SK-N-SH (cell line): ENCODE results near the gene CADM2. TPM values are rescaled to one million over a fixed set of nuclear protein-coding genes. Genes with fewer than 3 reads are reported as not detected.

Source experiments
- CTCF ChIA-PET: fragments of 300-600, 350-600 bp; formaldehyde crosslinking; extraction: SDS; loops from one replicate; lab custom pipeline; 2021; lab: Yijun Ruan, JAX
- POLR2A ChIA-PET: fragments of 350-600 bp; sonication (Branson Sonifier 250); formaldehyde crosslinking; extraction: SDS; loops from one replicate; lab custom pipeline; 2020; ENCODE audit warnings: antibody characterized with exemption, inconsistent platforms; lab: Yijun Ruan, JAX
- DNase-seq: peaks from one replicate; pipeline ENCODE4 v3.0.0; 2012
- H2AFZ ChIP-seq: fragments of 200-600 bp; sonication (generic); 2 replicates; pipeline ENCODE4 v1.8.1; 2016; ENCODE audit warnings: antibody characterized with exemption, mild to moderate bottlenecking, low read depth
- H3F3A ChIP-seq: fragments of 200-600 bp; sonication (generic); replicated peaks from 2 replicates; pipeline ENCODE3; 2016; ENCODE audit warnings: antibody characterized with exemption, mild to moderate bottlenecking; ENCODE audit not compliant: insufficient read depth
- H3K27ac ChIP-seq, 2 experiments: fragments of 200-500 bp in 1 of 2; fragments of 200-600 bp in 1 of 2; sonication (Bioruptor generic) in 1 of 2; sonication (generic), shearing (Covaris generic) in 1 of 2; 2 replicates each; pipeline versions ENCODE4 v1.5.1 to v1.6.1; 2014 to 2016; ENCODE audit warnings: low read depth in 2 of 2, inconsistent platforms in 1 of 2, low read length in 1 of 2, mild to moderate bottlenecking in 1 of 2, mixed read lengths in 1 of 2
- H3K27me3 ChIP-seq: fragments of 200-600 bp; sonication (generic), shearing (Covaris generic); 2 replicates; pipeline ENCODE4 v1.6.1; 2016; ENCODE audit warnings: mixed run types; ENCODE audit not compliant: insufficient read depth
- H3K36me3 ChIP-seq, 2 experiments: fragments of 200-500 bp in 1 of 2; fragments of 200-600 bp in 1 of 2; sonication (Bioruptor generic) in 1 of 2; sonication (generic) in 1 of 2; replicated peaks in 1 of 2; 2 replicates each; pipeline versions ENCODE3 to v1.5.1; 2014 to 2016; ENCODE audit warnings: low read length in 1 of 2, mild to moderate bottlenecking in 1 of 2; ENCODE audit not compliant: insufficient read depth in 2 of 2, control insufficient read depth in 1 of 2
- H3K4me1 ChIP-seq, 2 experiments: fragments of 200-500 bp in 1 of 2; fragments of 200-600 bp in 1 of 2; sonication (Bioruptor generic) in 1 of 2; sonication (generic), shearing (Covaris generic) in 1 of 2; 2 replicates each; pipeline versions ENCODE4 v1.5.1 to v1.6.1; 2014 to 2016; ENCODE audit warnings: low read depth in 1 of 2, low read length in 1 of 2, mixed run types in 1 of 2; ENCODE audit not compliant: insufficient read depth in 2 of 2, control insufficient read depth in 1 of 2
- H3K4me2 ChIP-seq: fragments of 200-600 bp; sonication (generic), shearing (Covaris generic); 2 replicates; pipeline ENCODE4 v1.6.1; 2017; ENCODE audit warnings: mixed run types
- H3K4me3 ChIP-seq, 2 experiments: fragments of 200-500 bp in 1 of 2; fragments of 200-600 bp in 1 of 2; sonication (Bioruptor generic) in 1 of 2; sonication (generic), shearing (Covaris generic) in 1 of 2; 2 replicates each; pipeline versions ENCODE4 v1.5.1 to v1.8.1; 2014 to 2016; ENCODE audit warnings: low read depth in 2 of 2, inconsistent platforms in 1 of 2, low read length in 1 of 2, mild to moderate bottlenecking in 1 of 2, mixed read lengths in 1 of 2, moderate library complexity in 1 of 2
- H3K79me2 ChIP-seq: fragments of 200-600 bp; sonication (generic); 2 replicates; pipeline ENCODE4 v1.8.1; 2017; ENCODE audit warnings: mild to moderate bottlenecking; ENCODE audit not compliant: insufficient read depth
- H3K9ac ChIP-seq: fragments of 200-600 bp; sonication (generic); 2 replicates; pipeline ENCODE4 v1.6.1; 2017; ENCODE audit warnings: mixed run types
- H3K9me2 ChIP-seq: fragments of 200-600 bp; sonication (generic); 2 replicates; pipeline ENCODE4 v1.6.1; 2017; ENCODE audit warnings: mixed run types
- H3K9me3 ChIP-seq: fragments of 200-600 bp; sonication (generic); 2 replicates; pipeline ENCODE4 v1.6.1; 2017; ENCODE audit warnings: mixed run types, mild to moderate bottlenecking, moderate library complexity
- H4K20me1 ChIP-seq: fragments of 200-600 bp; sonication (generic); 2 replicates; pipeline ENCODE4 v1.6.1; 2017; ENCODE audit warnings: mild to moderate bottlenecking, mixed run types; ENCODE audit not compliant: insufficient read depth
- CTCF ChIP-seq: fragments of 200-600 bp; sonication (generic); IDR thresholded peaks from 2 replicates; pipeline ENCODE4 v1.6.1; 2017; ENCODE audit warnings: antibody characterized with exemption, mild to moderate bottlenecking, moderate library complexity
- FOXJ3 ChIP-seq: sonication (generic); formaldehyde crosslinking; IDR thresholded peaks from 2 replicates; pipeline ENCODE4 v1.5.1; 2020; ENCODE audit warnings: mild to moderate bottlenecking, missing genetic modification reagents
- FOXM1 ChIP-seq: IDR thresholded peaks from 2 replicates; pipeline ENCODE4 v1.4.0; 2012; ENCODE audit warnings: low read depth, mild to moderate bottlenecking
- GABPA ChIP-seq: IDR thresholded peaks from 2 replicates; pipeline ENCODE4 v1.4.0; 2012; ENCODE audit warnings: low read depth, mild to moderate bottlenecking
- IRF3 ChIP-seq: fragments of 150-350 bp; IDR thresholded peaks from 2 replicates; pipeline ENCODE4 v1.6.1; 2016; ENCODE audit warnings: mild to moderate bottlenecking, low read depth, low read length
- JUND ChIP-seq: IDR thresholded peaks from 2 replicates; pipeline ENCODE4 v1.4.0; 2012
- MAX ChIP-seq: IDR thresholded peaks from 2 replicates; pipeline ENCODE4 v1.4.0; 2012; ENCODE audit warnings: low read depth
- MEF2A ChIP-seq: IDR thresholded peaks from 2 replicates; pipeline ENCODE4 v1.4.0; 2012; ENCODE audit warnings: low read depth, borderline replicate concordance
- NFIC ChIP-seq: IDR thresholded peaks from 2 replicates; pipeline ENCODE4 v1.4.0; 2012; ENCODE audit warnings: borderline replicate concordance
- NRF1 ChIP-seq: IDR thresholded peaks from 2 replicates; pipeline ENCODE4 v1.6.1; 2012; ENCODE audit warnings: low read depth, mild to moderate bottlenecking, low read length
- RAD21 ChIP-seq: IDR thresholded peaks from 2 replicates; pipeline ENCODE4 v1.6.1; 2012; ENCODE audit warnings: mild to moderate bottlenecking, low read length
- RCOR1 ChIP-seq: fragments of 150-350 bp; IDR thresholded peaks from 2 replicates; pipeline ENCODE4 v1.6.1; 2017; ENCODE audit warnings: antibody characterized with exemption, low read length
- REST ChIP-seq: IDR thresholded peaks from 2 replicates; pipeline ENCODE4 v1.6.1; 2012; ENCODE audit warnings: mild to moderate bottlenecking, low read depth, low read length, moderate library complexity
- RFX5 ChIP-seq: IDR thresholded peaks from 2 replicates; pipeline ENCODE4 v1.6.1; 2012; ENCODE audit warnings: mild to moderate bottlenecking, improper control_type of control experiment, low read length
- RXRA ChIP-seq: IDR thresholded peaks from 2 replicates; pipeline ENCODE4 v1.4.0; 2012; ENCODE audit warnings: low read depth, mild to moderate bottlenecking, borderline replicate concordance
- SIN3A ChIP-seq: IDR thresholded peaks from 2 replicates; pipeline ENCODE4 v1.6.1; 2012; ENCODE audit warnings: low read depth, mild to moderate bottlenecking, low read length, moderate library complexity, borderline replicate concordance
- TAF1 ChIP-seq: IDR thresholded peaks from 2 replicates; pipeline ENCODE4 v1.6.1; 2012; ENCODE audit warnings: low read depth, mild to moderate bottlenecking, low read length, moderate library complexity, borderline replicate concordance
- USF1 ChIP-seq: IDR thresholded peaks from 2 replicates; pipeline ENCODE4 v1.4.0; 2012; ENCODE audit warnings: low read depth, borderline replicate concordance
- USF2 ChIP-seq: fragments of 150-350 bp; IDR thresholded peaks from 2 replicates; pipeline ENCODE4 v1.6.1; 2017; ENCODE audit warnings: antibody characterized with exemption, low read length, low read depth, borderline replicate concordance
- WGBS: methylation state at CpG from one replicate; pipeline ENCODE4 v1.1.6; 2017; ENCODE audit warnings: low lambda C conversion rate; 5-methylcytosine and 5-hydroxymethylcytosine counted together
- polyA plus RNA-seq, 3 experiments: library from polyadenylated mRNA; depleted of rRNA; stranded (reverse); fragments of >200 nt; gene quantifications; 2 replicates each; pipeline ENCODE4 v1.2.3, GENCODE V29; 2012

Gene CADM2
- polyA plus RNA-seq, 1 of the 3 experiments (the other 2 are of a cell fraction), result 0.46 TPM

- no peak for DNase-seq
- H3K79me2 ChIP-seq, result no peaks in the 10 kb centered on the region
- no peaks in the 10 kb centered on the region for H3K9me3 ChIP-seq
- no peaks in the 10 kb centered on the region for H3K9me2 ChIP-seq
- H2AFZ ChIP-seq, result no peak overlapping the region
- no peaks in the 10 kb centered on the region for H3K4me1 ChIP-seq
- H4K20me1 ChIP-seq, result no peaks in the 10 kb centered on the region
- no peaks in the 10 kb centered on the region for H3F3A ChIP-seq
- no peak for TF ChIP-seq RXRA
- no peak for TF ChIP-seq CTCF
- TF ChIP-seq MEF2A, result no peak
- TF ChIP-seq FOXJ3 (CRISPR knock-in tag), result no peak
- no peak for TF ChIP-seq REST
- no peak for TF ChIP-seq IRF3
- no peak for TF ChIP-seq TAF1
- no peak for TF ChIP-seq NRF1
- TF ChIP-seq JUND, result no peak
- TF ChIP-seq USF1, result no peak
- TF ChIP-seq MAX, result no peak
- no peak for TF ChIP-seq FOXM1
- no peak for TF ChIP-seq RFX5
- TF ChIP-seq NFIC, result no peak
- no peak for TF ChIP-seq RCOR1
- TF ChIP-seq RAD21, result no peak
- TF ChIP-seq SIN3A, result no peak
- no peak for TF ChIP-seq GABPA
- no peak for TF ChIP-seq USF2
- TF ChIP-seq, all 33 proteins: peak for 0
- H3K27ac ChIP-seq, result no peak overlapping the region
- CTCF ChIA-PET, result interaction anchor here (1.0 to 1.5 kb wide), 2 partner anchors 10 to 20 kb away, joined by 3 to 4 read pairs; no protein-coding TSS in a partner anchor
- no peak overlapping the region for H3K9ac ChIP-seq
- no peaks in the 10 kb centered on the region for H3K36me3 ChIP-seq
- POLR2A ChIA-PET, result no interaction called here
- no peaks in the 10 kb centered on the region for H3K27me3 ChIP-seq
- 33% methylated on average over 4 of the region's 4 CpGs for WGBS
- H3K4me3 ChIP-seq, result no peak overlapping the region
- H3K4me2 ChIP-seq, result no peak overlapping the region
Measured at GRCh38 chr3:85632921-85633320, 674.1 kb downstream of the CADM2 start.
